ENCODE results near the gene LYL1. TPM values are rescaled to one million over a fixed set of nuclear protein-coding genes. Genes with fewer than 3 reads are reported as not detected.

Gene LYL1
- total and polyA plus RNA-seq, 11 donors: 5.2 to 19.1 (median 8.3) TPM

DNA sequence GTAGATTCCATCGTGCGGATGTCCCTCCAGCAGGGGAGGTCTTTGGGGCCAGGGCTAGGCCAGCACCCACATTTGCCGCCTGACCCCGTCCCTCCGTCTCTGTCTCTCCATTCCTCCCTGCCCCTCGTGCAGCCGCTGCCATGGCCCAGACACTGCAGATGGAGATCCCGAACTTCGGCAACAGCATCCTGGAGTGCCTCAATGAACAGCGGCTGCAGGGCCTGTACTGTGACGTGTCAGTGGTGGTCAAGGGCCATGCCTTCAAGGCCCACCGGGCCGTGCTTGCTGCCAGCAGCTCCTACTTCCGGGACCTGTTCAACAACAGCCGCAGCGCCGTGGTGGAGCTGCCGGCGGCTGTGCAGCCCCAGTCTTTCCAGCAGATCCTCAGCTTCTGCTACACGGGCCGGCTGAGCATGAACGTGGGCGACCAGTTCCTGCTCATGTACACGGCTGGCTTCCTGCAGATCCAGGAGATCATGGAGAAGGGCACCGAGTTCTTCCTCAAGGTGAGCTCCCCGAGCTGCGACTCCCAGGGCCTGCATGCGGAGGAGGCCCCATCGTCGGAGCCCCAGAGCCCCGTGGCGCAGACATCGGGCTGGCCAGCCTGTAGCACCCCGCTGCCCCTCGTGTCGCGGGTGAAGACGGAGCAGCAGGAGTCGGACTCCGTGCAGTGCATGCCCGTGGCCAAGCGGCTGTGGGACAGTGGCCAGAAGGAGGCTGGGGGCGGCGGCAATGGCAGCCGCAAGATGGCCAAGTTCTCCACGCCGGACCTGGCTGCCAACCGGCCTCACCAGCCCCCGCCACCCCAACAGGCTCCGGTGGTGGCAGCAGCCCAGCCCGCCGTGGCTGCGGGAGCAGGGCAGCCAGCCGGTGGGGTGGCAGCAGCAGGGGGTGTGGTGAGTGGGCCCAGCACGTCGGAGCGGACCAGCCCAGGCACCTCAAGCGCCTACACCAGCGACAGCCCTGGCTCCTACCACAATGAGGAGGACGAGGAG lies 32.7 kb upstream of the LYL1 start:
- H3K4me3 ChIP-seq: no peak overlapping the region
- peaks cover 0 to 48% (median 35%) of the 10 kb centered on the region in 9 donors for H3K36me3 ChIP-seq
- 89 to 95% (median 94%) methylated on average over 30 to 60 of the region's 60 CpGs for WGBS, 4 donors
- peaks cover 0 to 23% (median 7%) of the 10 kb centered on the region in 12 donors for H3K4me1 ChIP-seq
- DNase-seq: no peak
- H3K9me3 ChIP-seq: no peaks in the 10 kb centered on the region
- intact Hi-C loops (cut with DNase I): no loop called here
- peak in 1 of 4 donors; percentile 5 for ATAC-seq
- TF ChIP-seq, protein P1, sequence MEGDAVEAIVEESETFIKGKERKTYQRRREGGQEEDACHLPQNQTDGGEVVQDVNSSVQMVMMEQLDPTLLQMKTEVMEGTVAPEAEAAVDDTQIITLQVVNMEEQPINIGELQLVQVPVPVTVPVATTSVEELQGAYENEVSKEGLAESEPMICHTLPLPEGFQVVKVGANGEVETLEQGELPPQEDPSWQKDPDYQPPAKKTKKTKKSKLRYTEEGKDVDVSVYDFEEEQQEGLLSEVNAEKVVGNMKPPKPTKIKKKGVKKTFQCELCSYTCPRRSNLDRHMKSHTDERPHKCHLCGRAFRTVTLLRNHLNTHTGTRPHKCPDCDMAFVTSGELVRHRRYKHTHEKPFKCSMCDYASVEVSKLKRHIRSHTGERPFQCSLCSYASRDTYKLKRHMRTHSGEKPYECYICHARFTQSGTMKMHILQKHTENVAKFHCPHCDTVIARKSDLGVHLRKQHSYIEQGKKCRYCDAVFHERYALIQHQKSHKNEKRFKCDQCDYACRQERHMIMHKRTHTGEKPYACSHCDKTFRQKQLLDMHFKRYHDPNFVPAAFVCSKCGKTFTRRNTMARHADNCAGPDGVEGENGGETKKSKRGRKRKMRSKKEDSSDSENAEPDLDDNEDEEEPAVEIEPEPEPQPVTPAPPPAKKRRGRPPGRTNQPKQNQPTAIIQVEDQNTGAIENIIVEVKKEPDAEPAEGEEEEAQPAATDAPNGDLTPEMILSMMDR (IDR thresholded peaks at IDR 0.05): no peak
- no peak for TF ChIP-seq POLR2A (IDR thresholded peaks at IDR 0.05)
- H3K27me3 ChIP-seq: no peaks in the 10 kb centered on the region
- peak overlapping the region in 9 of 12 donors; percentile 26 to 79 (median 38) for H3K27ac ChIP-seq

DNA sequence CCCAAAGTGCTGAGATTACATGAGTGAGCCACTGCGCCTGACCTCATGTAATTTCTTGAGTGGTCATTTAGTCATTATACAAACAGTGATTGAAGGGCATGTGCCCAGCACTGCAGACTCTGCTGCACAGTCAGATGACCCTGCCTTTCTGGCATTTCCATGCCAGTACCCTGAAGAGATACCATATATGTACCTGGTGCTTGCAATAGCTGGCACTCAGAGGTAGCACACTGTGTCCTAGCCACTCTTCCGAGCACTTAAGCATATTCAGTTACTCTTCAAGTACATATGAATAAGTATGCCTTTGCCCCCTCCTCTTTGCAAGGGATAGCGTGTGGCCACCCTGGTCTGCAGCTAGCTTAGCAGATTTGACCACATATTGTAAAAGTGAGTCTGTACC lies 32.0 kb upstream of the LYL1 start:
- peak overlapping the region in 9 of 12 donors; percentile 26 to 79 (median 38) for H3K27ac ChIP-seq
- H3K4me3 ChIP-seq: no peak overlapping the region
- H3K27me3 ChIP-seq: no peaks in the 10 kb centered on the region
- 61 to 76% (median 65%) methylated on average over 3 of the region's 3 CpGs for WGBS, 4 donors
- ATAC-seq (peak; percentile 84 to 90 (median 88)), DNase-seq (peak in 2 of 5 donors; percentile 44 to 72)
- H3K4me1 ChIP-seq: peaks cover 0 to 23% (median 7%) of the 10 kb centered on the region in 12 donors
- H3K36me3 ChIP-seq: peaks cover 0 to 43% (median 35%) of the 10 kb centered on the region in 9 donors
- TF ChIP-seq POLR2A (IDR thresholded peaks at IDR 0.05): no peak
- TF ChIP-seq, protein P1 (IDR thresholded peaks at IDR 0.05): no peak
- H3K9me3 ChIP-seq: no peaks in the 10 kb centered on the region
- intact Hi-C loops (cut with DNase I): no loop called here

DNA sequence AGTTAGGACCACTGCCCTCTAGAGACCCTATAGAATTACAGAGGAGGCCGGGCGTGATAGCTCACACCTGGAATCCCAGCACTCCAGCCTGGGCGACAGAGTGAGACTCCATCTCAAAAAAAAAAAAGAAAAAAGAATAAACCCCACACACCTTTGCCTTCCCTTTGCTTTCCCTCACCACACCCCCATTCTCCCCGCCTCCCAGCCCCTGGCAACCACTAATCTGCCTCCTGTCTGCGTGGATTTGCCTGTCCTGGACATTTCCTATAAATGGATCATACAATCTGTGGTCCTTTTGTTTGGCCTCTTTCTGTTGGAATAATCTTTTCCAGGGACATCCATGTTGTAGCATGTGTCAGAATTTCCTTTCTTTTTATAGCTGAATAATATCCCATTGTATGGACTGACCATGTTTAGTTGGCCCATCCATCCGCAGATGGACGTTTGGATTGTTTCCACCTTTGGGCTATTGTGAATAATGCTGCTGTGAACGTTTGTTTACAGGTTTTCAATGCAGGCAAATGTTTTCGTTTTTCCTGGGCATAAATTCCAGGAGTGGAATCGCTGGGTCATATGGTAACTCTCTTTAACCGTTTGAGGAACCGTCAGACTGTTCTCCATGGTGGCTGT lies 30.7 kb upstream of the LYL1 start:
- Histone ChIP-seq H3K27me3 (no peaks in the 10 kb centered on the region), H3K9me3 (no peaks in the 10 kb centered on the region), H3K36me3 (peaks cover 0 to 35% (median 31%) of the 10 kb centered on the region in 9 donors), H3K4me3 (no peak overlapping the region), H3K27ac (peak overlapping the region in 7 of 12 donors; percentile 2 to 79 (median 42)), H3K4me1 (peaks cover 0 to 33% (median 7%) of the 10 kb centered on the region in 12 donors)
- intact Hi-C loops (cut with DNase I): no loop called here
- ATAC-seq (no peak), DNase-seq (no peak)
- whole genome bisulfite sequencing, 4 donors: 65 to 73% (median 66%) methylated on average over 12 of the region's 12 CpGs
- TF ChIP-seq, protein P1 (IDR thresholded peaks at IDR 0.05): no peak
- TF ChIP-seq POLR2A (IDR thresholded peaks at IDR 0.05): no peak
